Panc1 (cell line): ENCODE results near the gene CACNA1A.

Source experiments
- CTCF ChIP-seq: fragments of 450-650 bp; IDR thresholded peaks from 2 replicates; pipeline ENCODE4 v1.5.1; 2017; ENCODE audit warnings: mild to moderate bottlenecking
- POLR2AphosphoS5 ChIP-seq: IDR thresholded peaks from 2 replicates; pipeline ENCODE4 v1.6.1; 2012; ENCODE audit warnings: mild to moderate bottlenecking, low read depth, low read length, moderate library complexity
- SIN3A ChIP-seq: IDR thresholded peaks from 2 replicates; pipeline ENCODE4 v1.6.1; 2012; ENCODE audit warnings: low read depth, mild to moderate bottlenecking, low read length, moderate library complexity, borderline replicate concordance; ENCODE audit not compliant: insufficient read depth

- TF ChIP-seq CTCF (no peak), SIN3A (no peak), POLR2AphosphoS5 (peak; percentile 31)
Observed at GRCh38 chr19:13164343-13165161, 341.7 kb downstream of the CACNA1A start.
